GM19372 (cell line): Measurements from ENCODE around the gene ADAMTS13.

Experiments used
- ATAC-seq: cut with Tn5 transposase; IDR thresholded peaks from one replicate; pipeline ENCODE4 v1.9.1; 2021; ENCODE audit warnings: mild to moderate bottlenecking, low read depth, moderate library complexity; ENCODE audit not compliant: unreplicated experiment

ADAMTS13 gene

DNA sequence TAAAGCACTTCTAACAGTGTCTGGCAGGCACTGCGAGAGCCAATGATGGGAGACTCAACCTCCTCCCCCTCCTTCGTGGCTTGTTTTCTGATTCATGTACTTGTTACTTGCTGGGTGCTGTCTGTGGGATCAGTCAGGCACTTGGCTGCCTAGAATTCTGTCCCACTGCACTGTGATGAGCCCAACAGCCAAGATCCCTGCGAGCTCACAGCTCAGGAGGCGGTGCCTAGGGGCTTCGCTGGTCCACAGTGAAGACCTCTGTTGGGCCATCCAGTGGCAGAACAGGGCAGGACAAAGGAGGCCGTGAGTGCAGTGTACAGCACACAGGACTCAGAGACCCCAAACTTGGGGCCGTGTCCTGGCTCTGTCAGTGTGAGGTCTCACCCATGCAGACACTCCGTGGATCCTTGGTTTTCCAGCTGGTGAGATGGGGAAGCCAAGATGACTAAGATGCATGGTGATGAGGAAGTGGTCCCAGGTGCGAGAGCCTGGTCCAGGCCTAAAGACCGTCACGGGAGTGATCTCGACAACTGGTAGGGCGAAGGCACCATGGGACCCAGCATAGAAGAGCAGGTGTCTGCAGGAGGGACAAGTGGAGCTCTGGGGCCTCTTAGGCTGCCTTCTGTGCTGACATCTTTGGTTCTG, 83.1 kb downstream of the ADAMTS13 start:
- no peak for ATAC-seq

DNA sequence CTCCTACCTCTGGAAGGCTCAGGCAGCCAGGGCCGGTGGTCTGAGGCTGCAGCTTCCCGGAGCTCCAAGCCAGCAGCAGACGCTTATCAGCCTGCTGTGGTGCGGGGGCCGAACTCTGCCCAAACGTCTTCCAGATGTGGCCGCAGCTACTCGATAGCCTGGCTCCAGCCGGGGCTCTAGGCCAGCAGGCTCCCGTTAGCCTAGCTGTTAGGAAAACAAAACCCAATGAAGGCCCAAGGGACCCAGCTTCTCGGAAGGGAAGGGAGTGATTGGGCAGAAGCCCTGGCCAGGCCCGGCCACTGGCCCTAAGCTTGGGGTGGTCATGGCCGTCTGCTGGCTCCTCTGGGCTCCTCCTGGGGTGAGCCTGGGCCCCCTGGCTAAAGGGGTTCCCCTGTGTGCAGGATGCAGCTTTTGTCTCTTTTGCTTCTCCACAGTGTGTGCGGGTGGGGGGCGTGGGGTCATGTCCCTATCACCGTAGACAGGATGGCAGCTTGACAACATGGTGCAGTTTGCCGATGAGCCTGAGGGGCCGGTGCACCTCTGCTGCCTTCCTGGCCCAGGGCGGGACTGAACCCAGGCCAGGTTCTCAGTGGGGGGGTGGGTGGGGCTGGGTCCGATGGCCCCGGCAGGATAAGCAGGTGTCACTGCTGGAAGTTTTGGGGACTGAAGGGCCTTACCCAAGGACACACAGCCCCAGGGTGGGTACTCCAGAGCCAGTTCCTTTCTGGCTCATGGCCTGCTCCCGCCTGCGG, 83.9 kb downstream of the ADAMTS13 start:
- no peak for ATAC-seq

DNA sequence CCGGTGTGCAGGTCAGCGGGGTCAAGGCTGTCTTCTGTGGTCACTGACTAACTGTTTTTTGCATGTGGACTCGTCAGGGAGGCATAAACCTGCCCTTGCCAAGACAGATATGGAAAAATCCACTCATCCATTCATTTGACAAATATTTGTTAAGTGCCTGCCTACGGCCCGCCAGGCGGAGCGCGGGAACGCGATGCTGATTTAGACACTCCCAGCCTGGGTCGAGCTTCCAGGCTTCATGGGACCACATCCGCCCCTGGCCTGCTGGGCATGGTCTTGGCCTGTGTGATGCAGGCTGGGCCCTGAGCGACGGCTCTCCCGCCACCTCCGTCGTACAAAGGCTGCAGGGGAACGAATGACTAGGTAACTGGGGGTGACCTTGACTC, 84.5 kb downstream of the ADAMTS13 start:
- ATAC-seq = no peak

DNA sequence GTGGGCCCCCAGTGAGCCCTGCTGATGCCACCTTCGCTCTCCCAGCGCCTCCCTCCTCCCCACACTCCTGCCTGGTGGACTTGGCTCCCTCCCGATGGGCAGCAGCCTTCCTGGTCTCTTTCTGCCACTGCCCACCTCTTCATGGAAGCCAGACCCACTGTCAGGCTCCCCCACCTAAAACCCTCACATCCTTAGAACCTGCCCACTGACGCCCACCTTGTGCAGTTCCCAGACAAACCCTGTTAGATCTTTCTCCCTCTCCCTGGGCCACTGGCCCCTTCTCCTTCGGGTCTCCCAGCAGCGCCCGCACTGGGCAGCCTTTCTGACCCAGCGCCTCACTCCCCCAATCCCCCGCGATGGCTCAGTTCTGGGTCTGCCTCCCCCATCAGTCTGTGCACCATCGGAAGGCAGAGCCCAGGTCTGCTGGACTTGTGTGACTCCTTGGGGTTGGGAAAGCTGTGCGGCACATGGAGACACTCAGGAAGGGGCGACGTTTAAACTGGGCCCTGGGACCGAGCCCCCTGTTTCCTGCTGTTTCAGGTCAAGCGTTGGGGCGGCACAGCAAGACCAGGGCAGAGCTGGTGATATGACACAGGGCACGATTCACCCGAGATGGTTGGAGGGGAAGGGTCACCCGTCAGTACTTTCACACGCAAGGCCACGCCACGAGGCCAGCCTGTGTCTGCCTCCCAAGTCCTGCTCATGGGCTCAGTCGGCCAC, 85.2 kb downstream of the ADAMTS13 start:
- ATAC-seq = no peak

DNA sequence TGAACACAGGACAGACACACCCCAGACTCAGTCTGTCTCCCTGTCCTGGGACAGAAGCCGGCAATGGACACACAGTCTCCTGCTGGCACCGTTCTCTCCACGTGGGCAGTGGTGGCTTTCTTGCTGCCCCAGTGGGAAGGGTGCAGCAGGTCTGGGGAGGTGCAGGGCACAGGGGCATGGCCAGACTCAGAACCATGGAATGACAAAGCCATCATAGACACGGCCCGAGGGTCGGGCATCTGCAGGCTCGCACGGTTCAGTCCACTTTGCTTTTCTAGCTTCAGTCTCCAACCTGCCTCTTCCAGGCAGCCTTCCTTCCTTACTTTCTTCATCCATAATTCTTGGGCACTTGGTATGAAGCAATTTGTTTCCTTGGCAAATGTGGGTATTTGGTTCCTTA, 85.9 kb downstream of the ADAMTS13 start:
- ATAC-seq = no peak
